Vagina (tissue), 2 donors: ENCODE results near the gene TEF.

ENCODE experiments used
- CTCF ChIP-seq, 3 experiments: fragments of 450-650 bp in 2 of 3; fragments of 200-600 bp in 1 of 3; sonication (generic) in 1 of 3; IDR thresholded peaks; one replicate each; pipeline ENCODE4 v1.5.1; 2017 to 2019; ENCODE audit warnings: antibody characterized with exemption in 3 of 3, mild to moderate bottlenecking in 2 of 3, moderate library complexity in 2 of 3
- POLR2AphosphoS5 ChIP-seq, 2 donors: sonication (generic); formaldehyde crosslinking; IDR thresholded peaks; one replicate each; pipeline ENCODE4 v1.9.0; 2017; ENCODE audit warnings: antibody characterized with exemption in 2 of 2, mild to moderate bottlenecking in 2 of 2, low read depth in 1 of 2; ENCODE audit not compliant: insufficient read depth in 1 of 2

- TF ChIP-seq CTCF (IDR thresholded peaks at IDR 0.05) (no peak), POLR2AphosphoS5 (IDR thresholded peaks at IDR 0.05; ENCODE audit: insufficient read depth in 1 of 2, low read depth in 1 of 2) (no peak)
Measured at GRCh38 chr22:41383085-41383484, 1.3 kb downstream of the TEF start.
